K562 (cell line): ENCODE data around the gene METRNL. TPM values are rescaled to one million over a fixed set of nuclear protein-coding genes. Genes with fewer than 3 reads are reported as not detected.

Source experiments
- BHLHE40 ChIP-seq: IDR thresholded peaks from 2 replicates; pipeline ENCODE4 v1.6.1; 2011; ENCODE audit warnings: low read length, improper control_type of control experiment
- KAT2B ChIP-seq: IDR thresholded peaks from one replicate; pipeline ENCODE4 v1.6.1; 2012; ENCODE audit warnings: low read depth, mild to moderate bottlenecking, control low read depth, inconsistent platforms, low read length, moderate library complexity
- ZNF561 ChIP-seq: fragments of 450-650 bp; formaldehyde crosslinking; conservative IDR thresholded peaks from 2 replicates; pipeline ENCODE4 v1.4.0; 2020; ENCODE audit warnings: mild to moderate bottlenecking, moderate library complexity
- polyA plus RNA-seq, 8 experiments: library from polyadenylated mRNA; depleted of rRNA in 4 of 8; stranded (reverse) in 5 of 8; unstranded in 3 of 8; fragments of >200 nt; fragmentation: Nextera tagmentation in 2 of 8; fragmentation: Illumina TruSeq in 1 of 8; extraction: Ambion mirVana in 2 of 8; extraction: Trizol in 1 of 8; gene quantifications; 2 replicates each; pipeline versions ENCODE4 v1.2.1 to v1.2.3, GENCODE V29; 2011 to 2014; ENCODE audit warnings: inconsistent platforms in 1 of 8, missing spikeins in 1 of 8
- total RNA-seq, 7 experiments: library from RNA; depleted of rRNA in 6 of 7; stranded (reverse); fragments of >200 nt in 6 of 7; fragmentation: Illumina TruSeq in 2 of 7; extraction: Trizol in 2 of 7; gene quantifications; 2 replicates each; pipeline versions ENCODE4 v1.2.1 to v1.2.3, GENCODE V29; 2011 to 2021; ENCODE audit warnings: low replicate concordance in 1 of 7
- TF ChIP-seq, protein P1 (sequence below): fragments of 200-600 bp; sonication (generic); IDR thresholded peaks from one replicate; pipeline ENCODE4 v1.6.1; 2012; ENCODE audit warnings: mild to moderate bottlenecking, low read depth, low read length, inconsistent platforms

METRNL gene
- total and polyA plus RNA-seq, 9 of the 15 experiments (the other 6 are each of a cell fraction or from before 2014, with no cell fraction given): 0.17 to 31.8 (median 2.9) TPM

- TF ChIP-seq, protein P1, sequence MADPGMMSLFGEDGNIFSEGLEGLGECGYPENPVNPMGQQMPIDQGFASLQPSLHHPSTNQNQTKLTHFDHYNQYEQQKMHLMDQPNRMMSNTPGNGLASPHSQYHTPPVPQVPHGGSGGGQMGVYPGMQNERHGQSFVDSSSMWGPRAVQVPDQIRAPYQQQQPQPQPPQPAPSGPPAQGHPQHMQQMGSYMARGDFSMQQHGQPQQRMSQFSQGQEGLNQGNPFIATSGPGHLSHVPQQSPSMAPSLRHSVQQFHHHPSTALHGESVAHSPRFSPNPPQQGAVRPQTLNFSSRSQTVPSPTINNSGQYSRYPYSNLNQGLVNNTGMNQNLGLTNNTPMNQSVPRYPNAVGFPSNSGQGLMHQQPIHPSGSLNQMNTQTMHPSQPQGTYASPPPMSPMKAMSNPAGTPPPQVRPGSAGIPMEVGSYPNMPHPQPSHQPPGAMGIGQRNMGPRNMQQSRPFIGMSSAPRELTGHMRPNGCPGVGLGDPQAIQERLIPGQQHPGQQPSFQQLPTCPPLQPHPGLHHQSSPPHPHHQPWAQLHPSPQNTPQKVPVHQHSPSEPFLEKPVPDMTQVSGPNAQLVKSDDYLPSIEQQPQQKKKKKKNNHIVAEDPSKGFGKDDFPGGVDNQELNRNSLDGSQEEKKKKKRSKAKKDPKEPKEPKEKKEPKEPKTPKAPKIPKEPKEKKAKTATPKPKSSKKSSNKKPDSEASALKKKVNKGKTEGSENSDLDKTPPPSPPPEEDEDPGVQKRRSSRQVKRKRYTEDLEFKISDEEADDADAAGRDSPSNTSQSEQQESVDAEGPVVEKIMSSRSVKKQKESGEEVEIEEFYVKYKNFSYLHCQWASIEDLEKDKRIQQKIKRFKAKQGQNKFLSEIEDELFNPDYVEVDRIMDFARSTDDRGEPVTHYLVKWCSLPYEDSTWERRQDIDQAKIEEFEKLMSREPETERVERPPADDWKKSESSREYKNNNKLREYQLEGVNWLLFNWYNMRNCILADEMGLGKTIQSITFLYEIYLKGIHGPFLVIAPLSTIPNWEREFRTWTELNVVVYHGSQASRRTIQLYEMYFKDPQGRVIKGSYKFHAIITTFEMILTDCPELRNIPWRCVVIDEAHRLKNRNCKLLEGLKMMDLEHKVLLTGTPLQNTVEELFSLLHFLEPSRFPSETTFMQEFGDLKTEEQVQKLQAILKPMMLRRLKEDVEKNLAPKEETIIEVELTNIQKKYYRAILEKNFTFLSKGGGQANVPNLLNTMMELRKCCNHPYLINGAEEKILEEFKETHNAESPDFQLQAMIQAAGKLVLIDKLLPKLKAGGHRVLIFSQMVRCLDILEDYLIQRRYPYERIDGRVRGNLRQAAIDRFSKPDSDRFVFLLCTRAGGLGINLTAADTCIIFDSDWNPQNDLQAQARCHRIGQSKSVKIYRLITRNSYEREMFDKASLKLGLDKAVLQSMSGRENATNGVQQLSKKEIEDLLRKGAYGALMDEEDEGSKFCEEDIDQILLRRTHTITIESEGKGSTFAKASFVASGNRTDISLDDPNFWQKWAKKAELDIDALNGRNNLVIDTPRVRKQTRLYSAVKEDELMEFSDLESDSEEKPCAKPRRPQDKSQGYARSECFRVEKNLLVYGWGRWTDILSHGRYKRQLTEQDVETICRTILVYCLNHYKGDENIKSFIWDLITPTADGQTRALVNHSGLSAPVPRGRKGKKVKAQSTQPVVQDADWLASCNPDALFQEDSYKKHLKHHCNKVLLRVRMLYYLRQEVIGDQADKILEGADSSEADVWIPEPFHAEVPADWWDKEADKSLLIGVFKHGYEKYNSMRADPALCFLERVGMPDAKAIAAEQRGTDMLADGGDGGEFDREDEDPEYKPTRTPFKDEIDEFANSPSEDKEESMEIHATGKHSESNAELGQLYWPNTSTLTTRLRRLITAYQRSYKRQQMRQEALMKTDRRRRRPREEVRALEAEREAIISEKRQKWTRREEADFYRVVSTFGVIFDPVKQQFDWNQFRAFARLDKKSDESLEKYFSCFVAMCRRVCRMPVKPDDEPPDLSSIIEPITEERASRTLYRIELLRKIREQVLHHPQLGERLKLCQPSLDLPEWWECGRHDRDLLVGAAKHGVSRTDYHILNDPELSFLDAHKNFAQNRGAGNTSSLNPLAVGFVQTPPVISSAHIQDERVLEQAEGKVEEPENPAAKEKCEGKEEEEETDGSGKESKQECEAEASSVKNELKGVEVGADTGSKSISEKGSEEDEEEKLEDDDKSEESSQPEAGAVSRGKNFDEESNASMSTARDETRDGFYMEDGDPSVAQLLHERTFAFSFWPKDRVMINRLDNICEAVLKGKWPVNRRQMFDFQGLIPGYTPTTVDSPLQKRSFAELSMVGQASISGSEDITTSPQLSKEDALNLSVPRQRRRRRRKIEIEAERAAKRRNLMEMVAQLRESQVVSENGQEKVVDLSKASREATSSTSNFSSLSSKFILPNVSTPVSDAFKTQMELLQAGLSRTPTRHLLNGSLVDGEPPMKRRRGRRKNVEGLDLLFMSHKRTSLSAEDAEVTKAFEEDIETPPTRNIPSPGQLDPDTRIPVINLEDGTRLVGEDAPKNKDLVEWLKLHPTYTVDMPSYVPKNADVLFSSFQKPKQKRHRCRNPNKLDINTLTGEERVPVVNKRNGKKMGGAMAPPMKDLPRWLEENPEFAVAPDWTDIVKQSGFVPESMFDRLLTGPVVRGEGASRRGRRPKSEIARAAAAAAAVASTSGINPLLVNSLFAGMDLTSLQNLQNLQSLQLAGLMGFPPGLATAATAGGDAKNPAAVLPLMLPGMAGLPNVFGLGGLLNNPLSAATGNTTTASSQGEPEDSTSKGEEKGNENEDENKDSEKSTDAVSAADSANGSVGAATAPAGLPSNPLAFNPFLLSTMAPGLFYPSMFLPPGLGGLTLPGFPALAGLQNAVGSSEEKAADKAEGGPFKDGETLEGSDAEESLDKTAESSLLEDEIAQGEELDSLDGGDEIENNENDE: no peak
- no peak for TF ChIP-seq ZNF561 (CRISPR knock-in tag)
- TF ChIP-seq KAT2B: no peak
- TF ChIP-seq BHLHE40: no peak
- TF ChIP-seq, all 486 proteins: peak for 0
Measured at GRCh38 chr17:83061586-83061985, 17.8 kb upstream of the METRNL start (continued).
